ENCODE results near the gene PPIL4.
"Not testable (repeated sequence)": the region's sequence is repeated elsewhere in the genome, so short reads cannot be mapped to it uniquely, and the experiment has no call there.

Gene PPIL4

GRCh38 chr6:149467265-149467664 is 78.6 kb downstream of the PPIL4 start:
- no peak overlapping the region for H3K4me3 ChIP-seq (ENCODE audit: low read length)
- no peak overlapping the region for H3K4me2 ChIP-seq (ENCODE audit: low read depth, low read length)
- no peaks in the 10 kb centered on the region for H3K9me2 ChIP-seq (replicated peaks; ENCODE audit: insufficient read depth, low read length)
- no peaks in the 10 kb centered on the region for H3K79me2 ChIP-seq (ENCODE audit: low read length)
- H3K9ac ChIP-seq (ENCODE audit: low read length) = no peak overlapping the region
- no peaks in the 10 kb centered on the region for H3K36me3 ChIP-seq (replicated peaks; ENCODE audit: insufficient read depth, low read length)
- H4K20me1 ChIP-seq (ENCODE audit: insufficient read depth, low read length) = no peaks in the 10 kb centered on the region
- H3K27me3 ChIP-seq (replicated peaks; ENCODE audit: insufficient read depth, low read length) = 0 out of 2 replicates have a peak, but pooled peaks cover 5% of the 10 kb centered on the region
- H2AFZ ChIP-seq (ENCODE audit: low read length) = no peak overlapping the region
- no peak for DNase-seq
- H3K27ac ChIP-seq (ENCODE audit: low read length) = no peak overlapping the region
- TF ChIP-seq EZH2phosphoT487 (IDR thresholded peaks at IDR 0.05; ENCODE audit: low read length) (no peak), EZH2 (optimal IDR thresholded peaks at IDR 0.05; ENCODE audit: low read depth, low read length) (no peak)
- H3K9me3 ChIP-seq (replicated peaks; ENCODE audit: insufficient read depth, low read length) = no peaks in the 10 kb centered on the region
- H3K4me1 ChIP-seq (ENCODE audit: low read length) = peaks cover 10% of the 10 kb centered on the region; the same call in 1 of the 2 replicates
- peaks cover 4% of the 10 kb centered on the region for H3F3A ChIP-seq (ENCODE audit: insufficient read depth, low read length)

DNA sequence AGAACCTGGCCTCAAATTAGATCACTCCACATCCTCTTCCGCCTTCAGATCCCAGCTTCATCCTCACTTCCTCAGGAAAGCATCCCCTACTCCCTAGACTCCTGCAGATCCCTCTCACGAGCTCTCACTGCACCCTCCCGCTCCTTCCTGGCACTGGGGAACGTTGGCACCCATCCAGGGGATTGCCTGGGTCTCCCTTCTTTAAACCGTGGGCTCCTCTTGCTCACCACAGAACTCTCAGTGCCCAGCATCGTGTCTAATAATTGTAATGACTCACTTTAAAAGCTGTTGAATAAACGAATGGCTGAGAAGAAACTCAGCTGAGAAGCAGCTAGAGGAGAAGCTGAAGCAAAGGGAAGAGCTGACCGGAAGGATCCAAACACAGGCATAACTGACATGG is 81.4 kb downstream of the PPIL4 start:
- no peak overlapping the region for H3K27ac ChIP-seq (ENCODE audit: low read length)

GRCh38 chr6:149463781-149464180 is 82.1 kb downstream of the PPIL4 start:
- no peaks in the 10 kb centered on the region for H3K36me3 ChIP-seq (replicated peaks; ENCODE audit: insufficient read depth, low read length)
- H3K9ac ChIP-seq (ENCODE audit: low read length) = no peak overlapping the region
- H3K4me1 ChIP-seq (ENCODE audit: low read length) = 0 out of 2 replicates have a peak, but pooled peaks cover 5% of the 10 kb centered on the region
- H3K4me2 ChIP-seq (ENCODE audit: low read depth, low read length) = no peak overlapping the region
- H3F3A ChIP-seq (ENCODE audit: insufficient read depth, low read length) = no peaks in the 10 kb centered on the region
- H3K9me2 ChIP-seq (replicated peaks; ENCODE audit: insufficient read depth, low read length) = no peaks in the 10 kb centered on the region
- H3K4me3 ChIP-seq (ENCODE audit: low read length) = no peak overlapping the region
- no peak overlapping the region for H3K27ac ChIP-seq (ENCODE audit: low read length)
- H3K27me3 ChIP-seq (replicated peaks; ENCODE audit: insufficient read depth, low read length) = no peaks in the 10 kb centered on the region
- no peaks in the 10 kb centered on the region for H3K79me2 ChIP-seq (ENCODE audit: low read length)
- no peak for TF ChIP-seq EZH2phosphoT487 (IDR thresholded peaks at IDR 0.05; ENCODE audit: low read length)
- no peak for TF ChIP-seq EZH2 (optimal IDR thresholded peaks at IDR 0.05; ENCODE audit: low read depth, low read length)
- TF ChIP-seq CTCF (IDR thresholded peaks at IDR 0.05; ENCODE audit: low read length) = no peak
- DNase-seq = no peak
- H3K9me3 ChIP-seq (replicated peaks; ENCODE audit: insufficient read depth, low read length) = no peaks in the 10 kb centered on the region
- no peak overlapping the region for H2AFZ ChIP-seq (ENCODE audit: low read length)
- no peaks in the 10 kb centered on the region for H4K20me1 ChIP-seq (ENCODE audit: insufficient read depth, low read length)

More for the DNA sequence above, 81.4 kb downstream of the PPIL4 start:
- H3K9me3 ChIP-seq (replicated peaks; ENCODE audit: insufficient read depth, low read length) = no peaks in the 10 kb centered on the region
- H3K36me3 ChIP-seq (replicated peaks; ENCODE audit: insufficient read depth, low read length) = no peaks in the 10 kb centered on the region
- H3K4me3 ChIP-seq (ENCODE audit: low read length) = no peak overlapping the region
- no peaks in the 10 kb centered on the region for H3F3A ChIP-seq (ENCODE audit: insufficient read depth, low read length)
- H3K9me2 ChIP-seq (replicated peaks; ENCODE audit: insufficient read depth, low read length) = no peaks in the 10 kb centered on the region
- no peak overlapping the region for H3K4me2 ChIP-seq (ENCODE audit: low read depth, low read length)
- no peak for DNase-seq
- no peak overlapping the region for H2AFZ ChIP-seq (ENCODE audit: low read length)
- H4K20me1 ChIP-seq (ENCODE audit: insufficient read depth, low read length) = no peaks in the 10 kb centered on the region
- no peaks in the 10 kb centered on the region for H3K27me3 ChIP-seq (replicated peaks; ENCODE audit: insufficient read depth, low read length)
- H3K79me2 ChIP-seq (ENCODE audit: low read length) = no peaks in the 10 kb centered on the region
- 0 out of 2 replicates have a peak, but pooled peaks cover 5% of the 10 kb centered on the region for H3K4me1 ChIP-seq (ENCODE audit: low read length)
- no peak for TF ChIP-seq CTCF (IDR thresholded peaks at IDR 0.05; ENCODE audit: low read length)
- no peak for TF ChIP-seq EZH2phosphoT487 (IDR thresholded peaks at IDR 0.05; ENCODE audit: low read length)
- no peak for TF ChIP-seq EZH2 (optimal IDR thresholded peaks at IDR 0.05; ENCODE audit: low read depth, low read length)
- no peak overlapping the region for H3K9ac ChIP-seq (ENCODE audit: low read length)

DNA sequence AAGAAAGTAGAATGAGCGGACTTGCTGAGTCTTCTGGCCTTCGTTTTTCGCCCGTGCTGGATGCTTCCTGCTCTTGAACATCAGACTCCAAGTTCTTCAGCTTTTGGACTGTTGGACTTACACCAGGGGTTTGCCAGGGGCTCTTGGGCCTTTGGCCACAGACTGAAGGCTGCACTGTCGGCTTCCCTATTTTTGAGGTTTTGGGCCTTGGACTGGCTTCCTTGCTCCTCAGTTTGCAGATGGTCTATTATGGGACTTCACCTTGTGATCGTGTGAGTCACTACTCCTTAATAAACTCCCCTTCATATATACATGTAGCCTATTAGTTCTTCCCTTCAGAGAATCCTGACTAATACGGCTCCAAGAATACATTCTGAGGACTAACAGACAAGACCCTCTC is 83.1 kb downstream of the PPIL4 start:
- H3K79me2 ChIP-seq (ENCODE audit: low read length); H3F3A ChIP-seq (ENCODE audit: insufficient read depth, low read length); H4K20me1 ChIP-seq (ENCODE audit: insufficient read depth, low read length); H3K4me2 ChIP-seq (ENCODE audit: low read depth, low read length); H3K9me2 ChIP-seq (replicated peaks; ENCODE audit: insufficient read depth, low read length); H3K36me3 ChIP-seq (replicated peaks; ENCODE audit: insufficient read depth, low read length); H3K9ac ChIP-seq (ENCODE audit: low read length); DNase-seq; H3K9me3 ChIP-seq (replicated peaks; ENCODE audit: insufficient read depth, low read length); H3K4me3 ChIP-seq (ENCODE audit: low read length); H3K4me1 ChIP-seq (ENCODE audit: low read length); H3K27ac ChIP-seq (ENCODE audit: low read length); H2AFZ ChIP-seq (ENCODE audit: low read length); H3K27me3 ChIP-seq (replicated peaks; ENCODE audit: insufficient read depth, low read length): not testable (repeated sequence)

Measured in MM.1S (cell line).